ENCODE data around the gene ACADM.

The ACADM gene

GRCh38 chr1:75787524-75787923 is 63.0 kb downstream of the ACADM start:
- H3K9me3 ChIP-seq (ENCODE audit: control extremely low read depth in 1 of 5, control insufficient read depth in 4 of 5, insufficient read depth in 2 of 5, low read depth in 1 of 5, low read length in 4 of 5): no peaks in the 10 kb centered on the region
- H3K27me3 ChIP-seq (replicated peaks in 2 of 5; ENCODE audit: control insufficient read depth in 4 of 5, insufficient read depth in 5 of 5, low read length in 4 of 5): no peaks in the 10 kb centered on the region
- WGBS (ENCODE audit: insufficient coverage): 29% methylated on average over 3 of the region's 4 CpGs
- peaks cover 34 to 57% (median 48%) of the 10 kb centered on the region in 4 experiments for H3K4me1 ChIP-seq (ENCODE audit: control extremely low read depth in 1 of 4, control insufficient read depth in 4 of 4, insufficient read depth in 4 of 4, low read length in 3 of 4)
- CTCF ChIA-PET: interaction anchor here (1.0 kb wide), 1 partner anchor 63 kb away, joined by 3 read pairs; no protein-coding TSS in a partner anchor
- peak overlapping the region in 6 of 7 experiments; percentile 73 to 97 (median 90) for H3K4me3 ChIP-seq (ENCODE audit: control insufficient read depth in 1 of 7, extremely low read depth in 1 of 7, insufficient read depth in 4 of 7, low read depth in 2 of 7, low read length in 6 of 7)
- POLR2A ChIA-PET: no interaction called here
- DNase-seq: no peak
- H3K36me3 ChIP-seq (ENCODE audit: control insufficient read depth in 4 of 4, insufficient read depth in 4 of 4, low read length in 3 of 4): peaks cover 18 to 54% (median 26%) of the 10 kb centered on the region in 4 experiments
- peak overlapping the region; percentile 82 to 97 for H3K27ac ChIP-seq (ENCODE audit: insufficient read depth in 1 of 2, low read depth in 1 of 2, low read length in 2 of 2, poor library complexity in 1 of 2, severe bottlenecking in 2 of 2)

GRCh38 chr1:75789988-75790387 is 65.5 kb downstream of the ACADM start:
- no peaks in the 10 kb centered on the region for H3K9me3 ChIP-seq (ENCODE audit: control extremely low read depth in 1 of 5, control insufficient read depth in 4 of 5, insufficient read depth in 2 of 5, low read depth in 1 of 5, low read length in 4 of 5)
- no peaks in the 10 kb centered on the region for H3K27me3 ChIP-seq (replicated peaks in 2 of 5; ENCODE audit: control insufficient read depth in 4 of 5, insufficient read depth in 5 of 5, low read length in 4 of 5)
- CTCF ChIA-PET: no interaction called here
- DNase-seq: no peak
- peak overlapping the region in 3 of 7 experiments; percentile 16 to 87 (median 73) for H3K4me3 ChIP-seq (ENCODE audit: control insufficient read depth in 1 of 7, extremely low read depth in 1 of 7, insufficient read depth in 4 of 7, low read depth in 2 of 7, low read length in 6 of 7)
- peak overlapping the region in 1 of 2 experiments; percentile 97 for H3K27ac ChIP-seq (ENCODE audit: insufficient read depth in 1 of 2, low read depth in 1 of 2, low read length in 2 of 2, poor library complexity in 1 of 2, severe bottlenecking in 2 of 2)
- POLR2A ChIA-PET: no interaction called here
- H3K4me1 ChIP-seq (ENCODE audit: control extremely low read depth in 1 of 4, control insufficient read depth in 4 of 4, insufficient read depth in 4 of 4, low read length in 3 of 4): peaks cover 34 to 51% (median 42%) of the 10 kb centered on the region in 4 experiments
- H3K36me3 ChIP-seq (ENCODE audit: control insufficient read depth in 4 of 4, insufficient read depth in 4 of 4, low read length in 3 of 4): peaks cover 25 to 77% (median 42%) of the 10 kb centered on the region in 4 experiments

GRCh38 chr1:75791022-75791421 is 66.5 kb downstream of the ACADM start:
- Histone ChIP-seq H3K27ac (ENCODE audit: insufficient read depth in 1 of 2, low read depth in 1 of 2, low read length in 2 of 2, poor library complexity in 1 of 2, severe bottlenecking in 2 of 2) (peak overlapping the region in 1 of 2 experiments; percentile 53), H3K4me3 (ENCODE audit: control insufficient read depth in 1 of 7, extremely low read depth in 1 of 7, insufficient read depth in 4 of 7, low read depth in 2 of 7, low read length in 6 of 7) (peak overlapping the region in 2 of 7 experiments; percentile 19 to 73), H3K9me3 (ENCODE audit: control extremely low read depth in 1 of 5, control insufficient read depth in 4 of 5, insufficient read depth in 2 of 5, low read depth in 1 of 5, low read length in 4 of 5) (no peaks in the 10 kb centered on the region), H3K4me1 (ENCODE audit: control extremely low read depth in 1 of 4, control insufficient read depth in 4 of 4, insufficient read depth in 4 of 4, low read length in 3 of 4) (peaks cover 30 to 43% (median 37%) of the 10 kb centered on the region in 4 experiments), H3K36me3 (ENCODE audit: control insufficient read depth in 4 of 4, insufficient read depth in 4 of 4, low read length in 3 of 4) (peaks cover 28 to 86% (median 52%) of the 10 kb centered on the region in 4 experiments), H3K27me3 (replicated peaks in 2 of 5; ENCODE audit: control insufficient read depth in 4 of 5, insufficient read depth in 5 of 5, low read length in 4 of 5) (no peaks in the 10 kb centered on the region)
- WGBS (ENCODE audit: insufficient coverage): 100% methylated on average over 1 of the region's 1 CpG
- ChIA-PET POLR2A (no interaction called here), CTCF (interaction anchor here (0.6 kb wide), 1 partner anchor 1922 kb away, joined by 3 read pairs; no protein-coding TSS in a partner anchor)
- peak in 1 of 3 donors; percentile 33 for DNase-seq

GRCh38 chr1:75792091-75792490 is 67.6 kb downstream of the ACADM start:
- Histone ChIP-seq H3K27ac (ENCODE audit: insufficient read depth in 1 of 2, low read depth in 1 of 2, low read length in 2 of 2, poor library complexity in 1 of 2, severe bottlenecking in 2 of 2) (no peak overlapping the region), H3K36me3 (ENCODE audit: control insufficient read depth in 4 of 4, insufficient read depth in 4 of 4, low read length in 3 of 4) (peaks cover 32 to 91% (median 59%) of the 10 kb centered on the region in 4 experiments), H3K27me3 (replicated peaks in 2 of 5; ENCODE audit: control insufficient read depth in 4 of 5, insufficient read depth in 5 of 5, low read length in 4 of 5) (no peaks in the 10 kb centered on the region), H3K9me3 (ENCODE audit: control extremely low read depth in 1 of 5, control insufficient read depth in 4 of 5, insufficient read depth in 2 of 5, low read depth in 1 of 5, low read length in 4 of 5) (no peaks in the 10 kb centered on the region), H3K4me1 (ENCODE audit: control extremely low read depth in 1 of 4, control insufficient read depth in 4 of 4, insufficient read depth in 4 of 4, low read length in 3 of 4) (peaks cover 25 to 40% (median 34%) of the 10 kb centered on the region in 4 experiments), H3K4me3 (ENCODE audit: control insufficient read depth in 1 of 7, extremely low read depth in 1 of 7, insufficient read depth in 4 of 7, low read depth in 2 of 7, low read length in 6 of 7) (no peak overlapping the region)
- ChIA-PET POLR2A (no interaction called here), CTCF (no interaction called here)
- 100% methylated on average over 1 of the region's 3 CpGs for WGBS (ENCODE audit: insufficient coverage)
- no peak for DNase-seq

- H3K4me3 ChIP-seq (ENCODE audit: control insufficient read depth in 1 of 7, extremely low read depth in 1 of 7, insufficient read depth in 4 of 7, low read depth in 2 of 7, low read length in 6 of 7): no peak overlapping the region
- ChIA-PET POLR2A (no interaction called here), CTCF (no interaction called here)
- no peak for DNase-seq
- H3K27ac ChIP-seq (ENCODE audit: insufficient read depth in 1 of 2, low read depth in 1 of 2, low read length in 2 of 2, poor library complexity in 1 of 2, severe bottlenecking in 2 of 2): no peak overlapping the region
- 100% methylated on average over 1 of the region's 2 CpGs for WGBS (ENCODE audit: insufficient coverage)
- peaks cover 29 to 77% (median 55%) of the 10 kb centered on the region in 4 experiments for H3K36me3 ChIP-seq (ENCODE audit: control insufficient read depth in 4 of 4, insufficient read depth in 4 of 4, low read length in 3 of 4)
- H3K9me3 ChIP-seq (ENCODE audit: control extremely low read depth in 1 of 5, control insufficient read depth in 4 of 5, insufficient read depth in 2 of 5, low read depth in 1 of 5, low read length in 4 of 5): no peaks in the 10 kb centered on the region
- peaks cover 4 to 17% (median 12%) of the 10 kb centered on the region in 4 experiments for H3K4me1 ChIP-seq (ENCODE audit: control extremely low read depth in 1 of 4, control insufficient read depth in 4 of 4, insufficient read depth in 4 of 4, low read length in 3 of 4)
- no peaks in the 10 kb centered on the region for H3K27me3 ChIP-seq (replicated peaks in 2 of 5; ENCODE audit: control insufficient read depth in 4 of 5, insufficient read depth in 5 of 5, low read length in 4 of 5)
Observed at GRCh38 chr1:75794382-75794781, 69.9 kb downstream of the ACADM start.

GRCh38 chr1:75795703-75796193 is 71.2 kb downstream of the ACADM start:
- Histone ChIP-seq H3K27ac (ENCODE audit: insufficient read depth in 1 of 2, low read depth in 1 of 2, low read length in 2 of 2, poor library complexity in 1 of 2, severe bottlenecking in 2 of 2) (no peak overlapping the region), H3K4me3 (ENCODE audit: control insufficient read depth in 1 of 7, extremely low read depth in 1 of 7, insufficient read depth in 4 of 7, low read depth in 2 of 7, low read length in 6 of 7) (no peak overlapping the region), H3K9me3 (ENCODE audit: control extremely low read depth in 1 of 5, control insufficient read depth in 4 of 5, insufficient read depth in 2 of 5, low read depth in 1 of 5, low read length in 4 of 5) (no peaks in the 10 kb centered on the region), H3K36me3 (ENCODE audit: control insufficient read depth in 4 of 4, insufficient read depth in 4 of 4, low read length in 3 of 4) (peaks cover 26 to 65% (median 46%) of the 10 kb centered on the region in 4 experiments), H3K27me3 (replicated peaks in 2 of 5; ENCODE audit: control insufficient read depth in 4 of 5, insufficient read depth in 5 of 5, low read length in 4 of 5) (no peaks in the 10 kb centered on the region), H3K4me1 (ENCODE audit: control extremely low read depth in 1 of 4, control insufficient read depth in 4 of 4, insufficient read depth in 4 of 4, low read length in 3 of 4) (peaks cover 0 to 4% (median 2%) of the 10 kb centered on the region in 4 experiments)
- 96% methylated on average over 4 of the region's 4 CpGs for WGBS (ENCODE audit: insufficient coverage)
- peak in 1 of 3 donors; percentile 3 for DNase-seq
- POLR2A ChIA-PET: no interaction called here
- CTCF ChIA-PET: interaction anchor here (0.7 kb wide), 1 partner anchor 11 kb away, joined by 3 read pairs; no protein-coding TSS in a partner anchor

- WGBS (ENCODE audit: insufficient coverage): 98% methylated on average over 30 of the region's 34 CpGs
- no peak within 1 kb of the TSS for H3K4me3 ChIP-seq (ENCODE audit: control insufficient read depth in 1 of 7, extremely low read depth in 1 of 7, insufficient read depth in 4 of 7, low read depth in 2 of 7, low read length in 6 of 7)
- no peaks in the 10 kb centered on the region for H3K27me3 ChIP-seq (replicated peaks in 2 of 5; ENCODE audit: control insufficient read depth in 4 of 5, insufficient read depth in 5 of 5, low read length in 4 of 5)
- CTCF ChIA-PET: interaction anchor here (0.7 kb wide), 1 partner anchor 10 kb away, joined by 3 read pairs; no protein-coding TSS in a partner anchor
- H3K27ac ChIP-seq (ENCODE audit: insufficient read depth in 1 of 2, low read depth in 1 of 2, low read length in 2 of 2, poor library complexity in 1 of 2, severe bottlenecking in 2 of 2): no peak within 1 kb of the TSS
- H3K9me3 ChIP-seq (ENCODE audit: control extremely low read depth in 1 of 5, control insufficient read depth in 4 of 5, insufficient read depth in 2 of 5, low read depth in 1 of 5, low read length in 4 of 5): no peaks in the 10 kb centered on the region
- POLR2A ChIA-PET: no interaction called here
- H3K4me1 ChIP-seq (ENCODE audit: control extremely low read depth in 1 of 4, control insufficient read depth in 4 of 4, insufficient read depth in 4 of 4, low read length in 3 of 4): no peaks in the 10 kb centered on the region
- peak in 1 of 3 donors; percentile 1 for DNase-seq
- peaks cover 18 to 58% (median 39%) of the 10 kb centered on the region in 4 experiments for H3K36me3 ChIP-seq (ENCODE audit: control insufficient read depth in 4 of 4, insufficient read depth in 4 of 4, low read length in 3 of 4)
Observed at GRCh38 chr1:75796376-75797272, 72.1 kb downstream of the ACADM start, which contains the start of gene MSH4. MSH4 (plus strand) TSS chr1:75796882; CDS start chr1:75796986, 104 bp downstream.

All from common myeloid progenitor, CD34-positive (primary cell).